Stimulated activated CD8-positive, alpha-beta memory T cell treated with anti-CD3 and anti-CD28 coated beads, Interleukin-12 subunit alpha, Interleukin-12 subunit beta, amount 100 ng/mL, for 1 hour (primary cell): Measurements from ENCODE around the gene MAPK11.

Experiments
- DNase-seq: peaks from one replicate; pipeline ENCODE4 v3.0.0-alpha.2; 2020; ENCODE audit warnings: low read depth

Gene MAPK11

DNA sequence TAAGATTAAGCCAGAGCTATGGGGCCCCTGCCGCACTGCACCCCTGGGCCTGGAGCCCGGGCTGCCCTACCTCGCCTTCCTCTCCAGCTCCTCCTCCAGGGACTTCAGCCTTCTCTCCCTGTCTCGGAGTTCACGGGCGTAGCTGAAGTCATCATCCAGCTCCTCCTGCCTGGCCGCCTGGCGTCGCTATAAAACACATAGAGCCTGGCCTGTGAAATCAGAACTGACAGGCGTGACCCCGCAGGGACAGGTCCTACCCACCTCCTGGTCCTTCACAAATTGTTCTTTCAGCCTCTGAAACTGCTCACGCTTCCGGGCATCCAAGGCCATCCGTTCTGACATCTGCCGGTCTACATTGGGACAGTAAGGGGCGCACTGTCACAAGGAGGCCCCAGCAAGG lies 46.1 kb downstream of the MAPK11 start:
- DNase-seq, result no peak

DNA sequence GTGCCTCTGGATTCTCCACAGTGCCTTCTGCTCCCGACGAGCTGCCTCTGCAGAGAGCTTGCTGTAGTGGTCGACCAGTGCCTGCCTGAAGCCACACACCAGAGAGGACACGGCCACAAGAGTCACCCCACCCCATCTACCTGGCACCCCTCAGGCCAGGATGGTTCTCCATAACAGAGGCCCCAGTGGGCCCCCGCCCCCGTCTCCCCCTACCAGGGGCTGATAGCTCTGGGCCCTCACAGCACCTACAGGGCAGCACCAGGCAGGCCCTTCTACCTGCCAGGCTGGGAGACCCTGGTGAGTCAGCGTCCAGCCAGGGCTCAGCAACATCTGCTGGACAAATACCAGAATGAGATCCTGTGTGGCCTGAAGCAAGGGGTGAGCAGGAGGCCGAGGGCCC lies 47.7 kb downstream of the MAPK11 start:
- no peak for DNase-seq

DNA sequence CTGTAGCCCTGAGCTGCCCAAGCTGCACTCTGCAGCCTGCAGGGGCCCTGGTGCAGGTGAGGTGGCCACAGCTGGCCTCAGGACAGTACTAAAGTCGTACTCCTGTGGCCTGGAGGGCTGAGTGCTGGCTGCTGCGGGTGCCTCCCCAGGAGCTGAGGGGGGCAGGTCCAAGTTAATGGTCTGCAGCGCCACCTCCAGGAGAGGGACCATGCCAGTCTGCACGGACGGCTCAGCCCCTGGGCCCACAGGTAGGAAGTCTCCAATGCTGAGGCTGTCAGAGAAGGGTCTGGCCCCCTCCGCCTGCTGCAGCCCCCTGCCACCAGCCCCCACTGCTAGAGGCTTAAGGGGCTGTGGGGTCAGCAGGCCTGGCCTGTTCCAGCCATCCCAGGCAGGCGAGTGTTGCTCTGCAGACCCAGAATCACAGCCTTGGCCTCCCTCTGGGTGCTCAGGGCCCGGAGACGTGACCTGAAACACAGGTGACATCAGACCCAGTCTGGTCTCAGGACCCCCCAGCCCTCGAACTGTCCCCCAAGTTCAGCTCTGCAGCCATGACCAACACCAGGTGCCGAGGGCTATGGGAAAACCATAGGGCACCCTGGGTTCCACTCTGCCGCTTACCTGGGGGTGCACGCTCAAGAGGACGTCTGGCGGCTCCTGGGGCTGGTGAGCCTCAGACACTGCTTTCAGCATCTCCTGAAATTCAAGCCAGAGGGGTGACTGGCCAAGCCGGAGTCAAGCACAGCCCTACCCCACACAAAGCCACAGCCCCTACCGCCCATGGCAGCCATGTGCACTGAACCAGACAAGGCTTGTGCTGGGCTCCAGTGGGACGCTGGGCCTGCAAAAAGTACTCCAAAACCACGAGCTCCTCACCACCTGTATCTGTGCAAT lies 48.5 kb downstream of the MAPK11 start:
- no peak for DNase-seq

DNA sequence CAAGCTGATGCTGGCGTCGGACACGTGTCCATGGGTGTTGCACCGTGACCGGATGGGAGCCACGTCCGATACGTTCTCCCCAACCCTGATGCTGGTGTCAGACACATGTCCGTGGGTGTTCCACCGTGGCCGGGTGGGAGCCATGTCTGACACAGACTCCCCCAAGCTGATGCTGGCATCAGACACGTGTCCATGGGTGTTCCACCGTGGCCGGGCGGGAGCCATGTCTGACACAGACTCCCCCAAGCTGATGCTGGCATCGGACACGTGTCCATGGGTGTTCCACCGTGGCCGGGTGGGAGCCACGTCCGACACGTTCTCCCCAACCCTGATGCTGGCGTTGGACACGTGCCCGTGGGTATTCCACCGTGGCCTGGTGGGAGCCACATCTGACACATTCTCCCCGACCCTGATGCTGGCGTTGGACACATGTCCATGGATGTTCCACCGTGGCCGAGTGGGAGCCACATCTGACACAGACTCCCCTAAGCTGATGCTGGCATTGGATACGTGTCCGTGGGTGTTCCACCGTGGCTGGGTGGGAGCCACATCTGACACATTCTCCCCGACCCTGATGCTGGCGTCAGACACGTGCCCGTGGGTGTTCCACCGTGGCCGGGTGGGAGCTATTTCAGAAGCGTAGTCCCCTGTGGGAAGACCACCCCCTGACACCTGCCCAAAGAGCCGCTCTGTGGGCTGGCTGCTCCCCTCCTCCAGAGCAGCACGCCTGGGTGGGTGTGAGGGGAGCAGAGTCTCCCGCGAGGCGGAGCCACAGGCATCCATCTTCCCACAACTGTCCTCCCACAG lies 49.4 kb downstream of the MAPK11 start:
- DNase-seq, result no peak

DNA sequence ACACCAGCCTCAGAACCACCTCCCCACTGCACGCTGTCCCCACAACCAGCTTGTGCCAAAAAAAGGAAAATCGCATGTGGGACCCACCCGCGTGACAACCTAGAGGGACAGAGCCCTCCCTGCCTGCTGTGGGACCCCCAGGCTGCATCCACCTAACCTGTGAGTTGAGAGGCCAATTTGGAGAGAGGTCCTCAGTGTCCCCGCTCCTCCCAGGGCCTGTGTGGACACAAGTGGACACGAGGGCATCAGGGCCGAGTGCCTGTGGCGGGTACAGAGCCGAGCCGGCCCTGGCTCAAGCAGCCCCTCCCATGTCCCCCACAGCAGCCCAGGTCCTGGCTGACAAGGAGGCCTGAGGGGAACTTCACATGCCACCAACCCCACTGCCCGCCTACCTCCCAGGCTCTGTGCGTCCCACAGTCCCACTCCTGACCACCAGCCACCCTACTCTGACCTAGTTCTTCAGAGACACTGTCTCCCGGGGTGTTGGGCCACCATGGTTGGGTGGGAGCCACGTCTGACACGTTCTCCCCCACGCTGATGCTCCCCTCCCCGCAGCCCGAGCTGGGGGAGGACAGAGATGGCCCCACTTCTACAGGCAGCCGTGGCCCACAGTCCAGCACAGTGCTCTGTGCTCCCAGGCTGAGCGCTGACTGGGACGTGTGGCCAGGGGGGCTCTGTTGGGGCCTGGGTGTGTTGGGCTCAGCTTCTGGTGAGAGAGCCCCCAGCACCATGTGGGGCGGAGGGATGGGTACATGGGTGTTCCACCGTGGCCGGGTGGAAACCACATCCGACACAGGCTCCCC lies 50.2 kb downstream of the MAPK11 start:
- no peak for DNase-seq

DNA sequence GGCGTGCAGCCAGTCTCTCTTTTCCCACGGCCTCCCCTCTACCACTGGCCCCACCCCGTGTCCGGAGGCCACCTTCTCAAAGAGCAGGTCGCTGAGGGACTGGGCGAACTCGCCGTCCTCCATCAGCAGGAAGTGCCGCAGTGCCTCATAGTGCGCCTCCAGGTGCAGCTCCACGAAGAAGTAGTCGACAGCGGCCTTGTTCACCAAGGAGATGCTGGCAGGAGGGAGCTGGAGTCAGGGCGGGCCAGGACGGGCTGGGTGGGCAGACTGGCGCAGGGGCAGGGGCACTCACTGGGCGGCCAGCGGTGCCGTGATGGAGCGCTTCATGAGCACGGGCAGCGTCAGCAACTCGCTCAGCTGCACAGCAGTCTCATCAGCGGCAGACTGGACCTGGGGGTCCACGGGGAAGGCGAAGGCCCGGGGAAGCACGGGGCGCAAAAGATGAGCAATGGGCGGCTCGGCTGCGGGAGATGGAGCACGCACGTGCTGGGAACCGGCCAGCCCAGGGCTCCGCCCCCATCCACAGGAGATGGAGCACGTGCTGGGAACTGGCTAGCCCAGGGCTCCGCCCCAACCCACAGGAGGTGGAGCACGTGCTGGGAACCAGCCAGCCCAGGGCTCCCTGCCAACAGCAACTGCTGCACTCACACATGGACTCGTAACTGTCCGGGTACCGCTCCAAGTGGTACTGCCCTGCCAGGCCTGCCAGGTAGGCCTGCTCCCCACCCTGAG lies 51.0 kb downstream of the MAPK11 start:
- DNase-seq, result no peak

DNA sequence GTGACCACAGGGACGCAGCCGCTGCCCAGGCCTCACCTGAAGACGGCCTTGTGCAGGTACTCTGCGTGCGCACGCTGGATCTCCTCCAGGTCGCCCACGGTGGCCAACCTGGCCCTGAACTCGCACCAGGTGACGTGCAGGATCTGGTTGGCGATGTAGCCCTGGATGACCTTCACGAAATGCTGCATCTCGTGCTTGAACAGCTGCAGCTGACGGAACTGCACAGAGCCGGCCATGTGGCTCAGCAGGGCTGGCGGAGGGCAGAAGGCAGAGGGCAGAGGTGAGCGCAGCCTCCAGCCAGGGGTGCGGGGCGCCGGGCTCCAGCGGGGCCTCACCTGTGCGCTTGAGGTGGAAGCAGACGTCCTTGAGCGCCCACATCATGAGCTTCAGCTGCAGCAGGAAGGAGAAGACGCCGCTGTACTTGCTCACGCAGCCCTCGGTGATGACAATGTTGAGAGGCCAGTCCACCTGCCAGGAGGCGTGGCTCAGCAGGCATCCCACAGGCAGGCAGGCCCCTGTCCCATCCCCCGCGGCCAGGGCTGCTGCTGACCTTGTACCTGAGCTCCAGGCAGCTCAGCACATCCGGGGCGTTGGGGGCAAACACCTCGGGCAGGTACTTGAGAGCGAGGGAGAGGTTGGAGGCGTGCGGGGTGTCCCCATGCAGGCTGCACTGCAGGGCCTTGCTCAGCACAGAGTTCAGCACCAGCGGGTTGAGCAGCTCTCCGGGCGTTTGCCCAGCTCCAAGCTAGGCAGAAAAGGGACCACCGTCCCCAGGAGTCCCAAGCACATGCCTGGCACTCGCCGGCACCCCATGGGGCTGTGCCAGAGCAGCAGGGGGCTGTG lies 51.8 kb downstream of the MAPK11 start:
- DNase-seq, result no peak

DNA sequence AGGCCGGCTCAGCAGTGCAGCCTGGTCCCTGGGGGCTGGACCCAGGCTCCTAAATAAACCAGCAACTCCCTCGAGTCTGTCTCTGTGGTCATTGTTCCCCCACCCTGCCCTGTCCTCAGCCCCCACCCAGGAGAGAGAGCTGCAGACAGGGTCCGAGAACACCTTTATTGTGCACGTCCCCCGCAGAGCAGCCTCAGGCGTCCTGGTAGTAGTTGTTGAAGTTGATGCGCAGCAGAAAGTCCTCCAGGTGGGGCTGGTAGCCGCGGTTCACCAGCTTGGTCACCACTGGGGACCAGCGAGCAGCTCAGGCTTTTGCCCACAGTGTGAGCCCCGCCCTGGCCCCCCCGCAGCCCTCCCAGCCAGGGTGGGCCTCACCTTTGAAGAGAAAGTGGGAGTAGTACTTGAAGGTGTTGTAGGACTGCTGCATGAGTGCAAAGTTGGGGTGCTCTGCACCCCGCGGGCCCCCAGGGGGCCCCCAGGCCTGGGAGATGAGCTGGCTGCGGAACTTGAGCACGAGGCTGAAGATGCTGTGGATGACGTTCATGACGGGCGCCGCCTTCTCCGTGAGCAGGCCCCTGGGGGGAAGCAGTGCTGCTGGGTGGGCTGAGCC lies 52.5 kb downstream of the MAPK11 start:
- no peak for DNase-seq

DNA sequence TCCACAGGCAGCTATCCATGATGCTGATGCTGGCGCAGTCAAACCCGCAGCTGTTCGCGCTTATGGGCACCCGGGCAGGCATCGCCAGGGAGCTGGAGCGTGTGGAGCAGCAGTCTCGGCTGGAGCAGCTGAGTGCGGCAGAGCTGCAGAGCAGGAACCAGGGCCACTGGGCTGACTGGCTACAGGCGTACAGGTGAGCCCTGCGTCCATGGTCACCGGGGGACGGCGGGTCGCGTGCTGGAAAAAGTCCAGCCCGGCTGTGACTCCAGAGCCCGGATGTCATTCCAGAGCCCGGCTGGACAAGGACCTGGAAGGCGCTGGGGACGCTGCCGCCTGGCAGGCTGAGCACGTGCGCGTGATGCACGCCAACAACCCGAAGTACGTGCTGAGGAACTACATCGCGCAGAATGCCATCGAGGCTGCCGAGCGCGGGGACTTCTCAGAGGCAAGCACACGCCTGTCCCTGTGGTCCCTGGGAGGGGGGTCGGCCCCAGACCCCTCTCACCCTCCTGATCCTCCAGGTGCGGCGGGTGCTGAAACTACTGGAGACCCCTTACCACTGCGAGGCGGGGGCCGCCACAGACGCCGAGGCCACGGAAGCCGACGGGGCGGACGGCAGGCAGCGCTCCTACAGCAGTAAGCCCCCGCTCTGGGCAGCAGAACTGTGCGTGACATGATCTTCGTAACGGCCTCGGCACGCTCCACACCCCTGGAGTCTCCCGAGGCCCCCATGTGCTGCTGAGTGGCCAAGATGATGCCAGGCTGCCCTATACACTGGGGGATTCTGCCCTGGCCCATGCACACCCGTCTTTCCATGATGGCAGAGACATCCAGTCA lies 53.3 kb downstream of the MAPK11 start:
- DNase-seq, result no peak

DNA sequence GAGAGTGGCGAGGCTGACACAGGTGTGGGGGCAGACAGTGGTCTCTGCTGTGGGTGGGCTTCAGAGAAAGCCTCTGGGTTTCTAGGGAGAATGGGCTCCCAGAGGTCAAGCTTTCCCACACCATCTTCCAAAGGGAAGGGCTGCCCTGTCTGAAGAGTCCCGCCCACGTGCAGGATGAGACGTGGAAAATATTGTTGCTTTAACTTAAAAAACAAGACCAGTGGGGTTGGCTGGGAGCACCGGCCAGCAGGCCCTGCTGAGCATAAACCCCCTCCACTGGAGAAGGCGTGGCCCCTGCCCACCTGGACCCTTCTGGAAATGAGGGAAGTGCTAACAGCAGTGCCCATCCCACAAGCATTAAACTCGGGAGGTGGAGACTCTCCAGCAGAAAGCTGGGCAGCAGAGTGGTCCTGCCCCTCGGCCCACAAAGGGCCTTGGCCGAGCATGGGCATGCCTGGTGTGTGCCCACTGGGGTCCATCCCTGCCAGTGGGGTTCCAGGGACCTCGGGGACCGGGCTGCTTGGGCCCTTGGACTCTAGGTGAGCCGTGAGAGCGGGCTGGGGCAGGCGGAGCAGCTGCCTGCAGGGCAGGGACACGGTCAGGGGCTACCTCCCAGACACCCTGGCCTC lies 54.0 kb downstream of the MAPK11 start:
- no peak for DNase-seq

DNA sequence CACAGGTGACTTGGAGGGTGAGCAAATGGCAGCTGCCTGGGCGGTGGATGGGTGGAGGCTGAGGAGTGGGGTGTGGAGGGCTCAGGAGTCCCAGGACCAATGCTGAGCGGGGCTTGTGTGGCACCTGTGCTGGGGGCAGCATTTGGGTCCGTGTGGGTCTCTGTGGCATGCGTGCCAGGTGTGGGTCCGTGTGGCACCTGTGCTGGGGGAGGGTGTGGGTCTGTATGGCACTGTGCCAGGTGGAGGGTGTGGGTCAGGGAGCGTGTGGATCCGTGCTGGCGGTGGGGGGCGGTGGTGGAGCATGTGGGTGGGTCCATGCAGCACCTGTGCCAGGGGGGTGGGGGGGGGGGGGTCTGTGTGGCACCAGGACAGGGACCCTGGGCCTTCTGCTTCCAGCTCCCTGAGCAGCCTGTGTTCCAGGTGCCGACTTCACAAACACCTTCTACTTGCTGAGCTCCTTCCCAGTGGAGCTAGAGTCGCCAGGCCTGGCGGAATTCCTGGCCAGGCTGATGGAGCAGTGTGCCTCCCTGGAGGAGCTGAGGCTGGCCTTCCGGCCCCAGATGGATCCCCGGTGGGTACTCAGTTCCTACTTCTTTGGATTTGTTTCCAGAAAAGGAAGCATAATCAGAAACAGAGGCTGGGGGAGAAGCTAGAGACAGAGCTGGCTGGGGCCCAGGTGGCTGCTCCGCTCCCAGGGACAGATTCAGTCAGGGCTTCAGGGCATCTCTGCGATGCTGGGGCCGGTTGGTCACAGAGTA lies 54.7 kb downstream of the MAPK11 start:
- DNase-seq, result no peak
